Endothelial cell of hepatic sinusoid (primary cell): ENCODE data around the gene MYOM3.
"Not testable (repeated sequence)": the region's sequence is repeated elsewhere in the genome, so short reads cannot be mapped to it uniquely, and the experiment has no call there.

Experiments
- in situ Hi-C: cut with HindIII; loops from 2 replicates; pipeline ENCODE4 v1.10.0; 2017; ENCODE audit warnings: low sequenced_read_pairs

MYOM3 gene

DNA sequence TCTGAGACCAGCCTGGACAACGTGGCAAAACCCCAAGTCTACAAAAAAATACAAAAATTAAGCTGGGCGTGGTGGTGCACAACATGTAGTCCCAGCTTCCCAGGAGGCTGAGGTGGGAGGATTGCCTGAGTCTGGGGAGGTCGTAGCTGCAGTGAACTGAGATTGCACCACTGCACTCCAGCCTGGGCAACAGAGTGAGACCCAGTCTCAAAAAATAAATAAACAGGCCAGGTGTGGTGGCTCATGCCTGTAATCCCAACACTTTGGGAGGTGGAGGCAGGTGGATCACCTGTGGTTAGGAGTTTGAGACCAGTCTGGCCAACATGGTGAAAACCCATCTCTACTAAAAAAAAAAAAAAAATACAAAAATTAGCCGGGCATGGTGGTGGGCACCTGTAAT lies 63.0 kb downstream of the MYOM3 start:
- in situ Hi-C loops = not testable (repeated sequence)

DNA sequence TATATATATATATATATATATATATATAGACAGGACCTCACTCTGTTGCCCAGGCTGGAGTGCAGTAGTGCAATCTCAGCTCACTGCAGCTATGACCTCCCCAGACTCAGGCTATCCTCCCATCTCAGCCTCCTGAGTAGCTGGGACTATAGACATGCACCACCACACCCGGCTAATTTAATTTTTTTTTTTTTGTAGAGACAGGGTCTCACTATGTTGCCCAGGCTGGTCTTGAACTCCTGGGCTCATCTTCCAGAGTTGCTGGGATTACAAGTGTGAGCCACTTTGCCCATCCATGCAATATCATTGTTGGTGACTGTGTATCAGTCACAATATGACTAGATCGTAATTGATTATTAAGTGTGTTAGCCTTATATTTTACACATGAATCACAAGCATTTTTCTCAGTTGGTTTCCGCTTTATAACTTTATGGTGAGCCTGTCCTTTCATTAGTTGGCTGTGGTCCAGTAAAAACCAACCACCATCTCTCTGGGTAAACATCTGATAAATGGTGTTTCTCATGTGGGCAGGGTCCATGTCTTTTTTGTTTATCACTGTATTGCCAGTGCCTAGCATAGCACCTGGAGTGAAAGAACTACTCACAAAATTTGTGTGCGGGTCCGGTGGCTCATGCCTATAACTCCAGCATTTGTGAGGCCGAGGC lies 63.6 kb downstream of the MYOM3 start:
- in situ Hi-C loops = no loop called here

GRCh38 chr1:24047110-24047477 lies 64.8 kb downstream of the MYOM3 start:
- in situ Hi-C loops = no loop called here

DNA sequence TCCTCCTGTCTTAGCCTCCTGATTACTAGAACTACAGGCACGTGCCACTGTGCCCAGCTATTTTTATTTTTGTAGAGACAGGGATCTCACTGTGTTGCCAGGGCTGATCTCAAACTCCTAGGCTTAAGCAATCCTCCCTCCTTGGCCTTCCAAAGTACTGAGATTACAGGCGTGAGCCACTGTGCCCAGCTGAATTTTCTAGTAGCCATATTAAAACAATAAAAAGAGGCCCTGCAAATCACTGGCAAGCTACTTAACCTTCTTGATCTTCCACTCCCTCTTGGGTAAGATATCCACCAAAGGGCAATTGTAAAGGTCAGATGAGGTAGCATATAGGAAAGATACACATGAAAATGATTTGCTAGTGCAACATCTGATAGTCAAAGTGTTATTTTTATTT lies 66.2 kb downstream of the MYOM3 start:
- in situ Hi-C loops = no loop called here

GRCh38 chr1:24044672-24045071 lies 67.3 kb downstream of the MYOM3 start:
- in situ Hi-C loops = not testable (repeated sequence)

- in situ Hi-C loops = no loop called here
Measured at GRCh38 chr1:24043345-24044032, 68.4 kb downstream of the MYOM3 start.

GRCh38 chr1:24042315-24042714 lies 69.6 kb downstream of the MYOM3 start:
- in situ Hi-C loops = no loop called here

DNA sequence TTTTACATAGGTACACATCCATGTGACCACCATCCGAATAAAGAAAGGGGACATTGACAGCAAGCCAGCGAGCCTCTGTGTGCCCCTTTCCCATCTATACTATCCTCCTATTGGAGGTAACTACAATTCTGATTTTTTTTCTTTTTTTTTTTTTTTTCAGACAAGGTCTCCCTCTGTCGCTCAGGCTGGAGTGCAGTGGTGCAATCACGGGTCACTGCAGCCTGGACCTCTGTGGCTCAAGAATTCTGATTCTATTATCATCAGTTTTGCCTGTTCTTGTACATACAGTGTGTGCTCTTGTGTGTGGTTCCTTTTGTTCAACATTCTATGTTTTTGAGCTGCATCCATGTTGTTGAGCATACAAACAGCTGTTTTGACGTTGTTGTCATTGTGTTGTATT lies 75.8 kb downstream of the MYOM3 start:
- in situ Hi-C loops = no loop called here

DNA sequence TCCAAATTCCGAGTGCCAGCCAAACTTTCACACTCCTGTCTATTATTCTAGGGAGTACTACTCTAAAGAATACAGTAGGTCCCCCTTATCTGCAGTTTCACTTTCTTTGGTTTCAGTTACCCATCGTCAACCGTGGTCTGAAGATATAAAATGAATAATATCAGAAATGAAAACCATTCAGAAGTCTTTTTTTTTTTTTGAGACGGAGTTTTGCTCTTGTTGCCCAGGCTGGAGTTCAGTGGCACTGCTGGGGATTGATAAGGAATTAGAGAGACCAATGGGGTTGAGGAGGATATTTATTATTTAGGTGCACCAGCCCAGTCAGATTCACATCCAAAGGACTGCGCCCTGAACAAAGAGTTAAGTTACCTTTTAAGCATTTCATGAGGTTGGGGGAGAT lies 79.0 kb downstream of the MYOM3 start:
- in situ Hi-C loops = no loop called here

DNA sequence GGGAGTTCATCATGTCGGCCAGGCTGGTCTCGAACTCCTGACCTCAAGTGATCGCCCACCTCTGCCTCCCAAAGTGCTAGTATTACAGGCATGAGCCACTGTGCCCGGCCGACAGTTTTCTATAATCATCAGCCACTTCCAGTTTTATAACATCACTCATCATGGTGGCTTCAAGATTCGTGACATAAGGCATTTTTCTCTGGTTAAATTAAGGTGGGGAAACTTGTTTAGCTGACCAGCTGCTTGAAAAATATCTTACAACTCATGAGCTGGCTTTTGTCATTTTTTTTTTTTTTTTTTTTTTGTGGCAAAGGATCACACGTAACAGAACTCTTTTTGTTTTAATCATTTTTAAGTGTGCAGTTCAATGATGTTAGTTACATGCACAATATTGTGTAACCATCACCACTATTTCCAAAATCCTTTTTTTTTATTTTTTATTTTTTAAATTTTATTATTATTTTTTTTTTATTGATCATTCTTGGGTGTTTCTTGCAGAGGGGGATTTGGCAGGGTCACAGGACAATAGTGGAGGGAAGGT lies 80.9 kb downstream of the MYOM3 start:
- in situ Hi-C loops = not testable (repeated sequence)

DNA sequence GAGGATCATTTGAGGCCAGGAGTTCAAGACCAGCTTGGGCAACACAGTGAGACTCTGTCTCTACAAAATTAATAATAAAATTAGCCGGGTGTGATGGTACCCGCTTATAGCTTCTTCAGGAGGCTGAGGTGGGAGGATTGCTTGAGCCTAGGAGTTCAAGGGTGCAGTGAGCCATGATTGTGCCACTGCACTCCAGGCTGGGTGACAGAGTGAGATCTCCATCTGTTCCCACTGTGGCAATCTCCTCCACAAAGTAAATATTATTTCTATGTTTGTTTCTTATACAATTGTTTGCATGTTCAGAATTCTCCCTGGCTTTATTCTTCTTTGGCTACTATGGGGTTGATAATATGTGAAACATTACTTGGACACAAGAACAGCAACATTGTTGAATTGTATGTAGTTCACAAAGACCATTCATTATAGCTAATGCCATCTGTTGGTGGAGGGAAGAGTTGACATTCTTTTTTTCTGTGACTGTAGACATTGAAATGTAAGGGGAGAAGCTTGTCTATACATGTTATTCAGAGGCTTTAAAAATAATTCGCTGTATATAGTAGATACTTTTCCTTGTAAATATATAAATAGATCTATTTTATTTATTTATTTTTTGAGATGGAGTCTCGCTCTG lies 84.0 kb downstream of the MYOM3 start:
- in situ Hi-C loops = loop anchor here (5.0 to 10.0 kb wide), 2 partner anchors 57 to 66 kb away; no protein-coding TSS in a partner anchor

- in situ Hi-C loops = loop anchor here (10.0 kb wide), 1 partner anchor 62 kb away; no protein-coding TSS in a partner anchor
Measured at GRCh38 chr1:24022581-24023361, 89.2 kb downstream of the MYOM3 start.

DNA sequence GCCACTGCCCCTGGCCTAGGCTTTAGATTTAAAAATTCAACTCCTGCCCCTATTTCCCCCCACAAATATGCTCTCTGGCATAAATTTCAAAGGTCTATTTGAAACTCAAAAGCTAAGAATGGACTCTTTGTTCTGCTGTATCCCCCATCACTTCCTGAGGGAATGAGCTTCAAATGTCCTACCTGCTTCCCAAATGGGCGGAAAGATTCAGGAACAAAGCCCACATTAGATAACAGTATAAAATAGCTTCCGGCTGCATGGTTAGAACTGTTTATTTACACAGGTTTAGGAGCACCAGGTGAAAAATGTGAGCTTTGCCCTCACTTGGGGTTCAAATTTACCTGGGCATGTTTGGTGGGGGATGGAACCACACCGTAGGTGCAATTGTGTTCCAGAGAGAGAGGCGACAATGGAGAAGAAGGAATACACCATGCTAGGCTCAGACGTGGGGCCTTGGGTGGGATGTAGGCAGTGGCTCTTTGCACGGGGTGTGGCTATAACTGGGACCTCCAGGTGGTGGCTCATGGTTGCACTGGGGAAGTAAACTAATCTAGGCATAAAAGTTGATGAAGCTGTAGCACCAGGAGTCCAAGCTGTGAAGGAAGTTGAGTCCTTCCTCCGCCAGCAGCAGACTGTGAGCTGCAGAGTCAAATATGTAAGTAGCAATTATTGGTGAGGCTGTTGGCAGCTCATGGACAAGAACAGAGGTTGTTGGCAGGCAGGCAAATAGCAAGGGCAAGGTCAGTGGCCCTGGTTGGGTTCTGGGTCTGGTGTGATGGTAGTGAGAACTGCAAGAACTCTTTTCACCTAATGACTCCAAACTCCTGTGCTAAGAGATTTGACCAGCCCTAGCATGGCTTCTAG lies 90.3 kb downstream of the MYOM3 start:
- in situ Hi-C loops = loop anchor here (10.0 kb wide), 1 partner anchor 63 kb away; no protein-coding TSS in a partner anchor

GRCh38 chr1:24020470-24020869 lies 91.5 kb downstream of the MYOM3 start:
- in situ Hi-C loops = loop anchor here (10.0 kb wide), 1 partner anchor 64 kb away; no protein-coding TSS in a partner anchor

DNA sequence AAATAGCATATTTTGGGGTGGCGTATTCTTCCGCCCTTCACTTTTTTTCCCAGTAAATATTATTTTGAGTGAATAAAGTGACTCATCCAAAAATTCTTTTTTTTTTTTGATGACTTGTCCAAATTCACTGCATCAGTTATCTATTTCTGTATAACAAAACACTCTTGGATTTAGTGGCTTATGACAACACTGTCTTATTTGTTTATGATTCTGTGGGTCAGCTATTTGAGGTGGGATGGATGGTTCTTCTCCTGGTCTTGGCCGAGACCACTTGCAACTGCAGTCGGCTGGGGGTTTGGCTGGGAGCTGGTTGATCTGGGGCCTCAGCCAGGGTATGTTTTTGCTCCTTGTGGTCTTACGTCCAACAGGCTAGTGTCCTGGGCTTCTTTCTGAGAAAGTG lies 91.9 kb downstream of the MYOM3 start:
- in situ Hi-C loops = loop anchor here (10.0 kb wide), 1 partner anchor 65 kb away; no protein-coding TSS in a partner anchor

DNA sequence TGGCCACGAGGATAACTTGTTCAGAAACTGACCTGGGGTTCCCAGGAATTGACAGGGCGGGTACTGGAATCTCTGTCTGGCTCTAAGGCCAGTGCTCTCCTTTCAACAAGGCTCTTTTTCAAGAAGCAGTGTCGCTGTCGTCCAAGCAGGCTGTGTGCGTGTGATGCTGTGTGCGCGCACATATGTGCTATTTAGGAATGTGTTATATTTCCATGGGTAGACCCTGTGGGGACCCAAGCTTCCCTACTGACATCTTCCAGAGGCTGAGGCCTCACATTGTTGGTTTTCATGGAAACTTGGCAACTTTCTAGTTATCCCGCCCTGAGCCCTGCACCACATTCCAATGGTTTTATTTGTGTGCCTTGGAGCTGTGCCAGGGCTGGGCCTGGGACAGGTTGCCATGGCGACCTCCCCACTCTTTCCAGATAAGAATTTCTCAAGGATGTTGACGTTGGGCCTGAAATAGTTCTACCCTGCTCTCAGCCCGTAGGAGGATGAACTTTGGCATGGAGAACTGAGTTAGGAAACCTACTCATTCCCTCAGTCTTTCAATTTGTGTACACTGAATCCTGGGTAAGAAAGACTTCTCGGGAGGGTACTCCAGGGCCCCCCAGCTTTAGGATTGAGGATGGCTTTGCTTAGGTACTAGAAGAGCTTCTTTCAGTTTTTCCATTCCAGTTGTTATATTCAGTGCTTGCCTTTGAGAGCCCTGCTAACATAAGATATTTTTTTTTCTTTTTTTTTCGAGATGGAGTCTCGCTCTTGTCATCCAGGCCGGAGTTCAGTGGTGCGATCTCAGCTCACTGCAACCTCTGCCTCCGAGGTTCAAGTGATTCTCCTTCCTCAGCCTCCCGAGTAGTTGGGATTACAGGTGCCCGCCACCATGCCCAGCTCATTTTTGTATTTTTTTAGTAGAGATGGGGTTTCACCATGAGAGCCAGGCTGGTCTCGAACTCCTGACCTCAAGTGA lies 93.0 kb downstream of the MYOM3 start:
- in situ Hi-C loops = no loop called here

- in situ Hi-C loops = no loop called here
Measured at GRCh38 chr1:24015221-24016210, 96.4 kb downstream of the MYOM3 start.

DNA sequence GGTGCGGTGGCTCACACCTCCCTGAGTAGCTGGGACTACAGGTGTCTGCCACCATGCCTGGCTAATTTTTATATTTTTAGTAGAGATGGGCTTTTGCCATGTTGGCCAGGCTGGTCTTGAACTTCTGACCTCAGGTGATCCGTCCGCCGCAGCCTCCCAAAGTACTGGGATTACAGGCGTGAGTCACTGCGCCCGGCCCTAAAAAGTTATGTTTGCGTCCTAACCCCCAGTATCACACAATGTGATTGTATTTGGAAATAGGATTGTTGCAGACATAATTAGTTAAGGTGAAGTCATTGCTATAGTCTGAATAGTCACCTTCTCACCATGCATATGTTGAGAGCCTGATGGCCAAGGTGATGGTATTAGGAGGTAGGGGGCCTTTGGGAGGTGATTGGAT lies 99.1 kb downstream of the MYOM3 start:
- in situ Hi-C loops = not testable (repeated sequence)
